ENCODE measurements around the gene KDM6A.
"Not testable (repeated sequence)": the region's sequence is repeated elsewhere in the genome, so short reads cannot be mapped to it uniquely, and the experiment has no call there.

The KDM6A gene

DNA sequence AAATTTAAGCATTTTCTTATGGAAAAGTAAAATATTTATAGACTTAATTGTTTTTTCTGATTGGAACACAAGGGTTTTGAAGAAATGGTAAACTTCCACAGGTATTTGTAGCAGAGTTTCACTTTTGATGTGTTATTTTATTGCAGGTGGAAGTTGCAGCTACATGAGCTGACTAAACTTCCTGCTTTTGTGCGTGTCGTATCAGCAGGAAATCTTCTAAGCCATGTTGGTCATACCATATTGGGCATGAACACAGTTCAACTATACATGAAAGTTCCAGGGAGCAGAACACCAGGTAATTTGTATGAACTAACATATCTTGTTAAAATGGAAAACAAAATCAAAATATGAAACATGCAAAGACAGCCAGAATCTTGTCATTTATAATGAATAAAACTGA lies 210.3 kb downstream of the KDM6A start:
- TF ChIP-seq, protein P1, sequence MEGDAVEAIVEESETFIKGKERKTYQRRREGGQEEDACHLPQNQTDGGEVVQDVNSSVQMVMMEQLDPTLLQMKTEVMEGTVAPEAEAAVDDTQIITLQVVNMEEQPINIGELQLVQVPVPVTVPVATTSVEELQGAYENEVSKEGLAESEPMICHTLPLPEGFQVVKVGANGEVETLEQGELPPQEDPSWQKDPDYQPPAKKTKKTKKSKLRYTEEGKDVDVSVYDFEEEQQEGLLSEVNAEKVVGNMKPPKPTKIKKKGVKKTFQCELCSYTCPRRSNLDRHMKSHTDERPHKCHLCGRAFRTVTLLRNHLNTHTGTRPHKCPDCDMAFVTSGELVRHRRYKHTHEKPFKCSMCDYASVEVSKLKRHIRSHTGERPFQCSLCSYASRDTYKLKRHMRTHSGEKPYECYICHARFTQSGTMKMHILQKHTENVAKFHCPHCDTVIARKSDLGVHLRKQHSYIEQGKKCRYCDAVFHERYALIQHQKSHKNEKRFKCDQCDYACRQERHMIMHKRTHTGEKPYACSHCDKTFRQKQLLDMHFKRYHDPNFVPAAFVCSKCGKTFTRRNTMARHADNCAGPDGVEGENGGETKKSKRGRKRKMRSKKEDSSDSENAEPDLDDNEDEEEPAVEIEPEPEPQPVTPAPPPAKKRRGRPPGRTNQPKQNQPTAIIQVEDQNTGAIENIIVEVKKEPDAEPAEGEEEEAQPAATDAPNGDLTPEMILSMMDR (conservative IDR thresholded peaks at IDR 0.05; ENCODE audit: low read depth, low read length), result no peak
- H3K4me3 ChIP-seq (ENCODE audit: low read depth, low read length), result no peak overlapping the region
- DNase-seq (ENCODE audit: low read depth), result no peak

DNA sequence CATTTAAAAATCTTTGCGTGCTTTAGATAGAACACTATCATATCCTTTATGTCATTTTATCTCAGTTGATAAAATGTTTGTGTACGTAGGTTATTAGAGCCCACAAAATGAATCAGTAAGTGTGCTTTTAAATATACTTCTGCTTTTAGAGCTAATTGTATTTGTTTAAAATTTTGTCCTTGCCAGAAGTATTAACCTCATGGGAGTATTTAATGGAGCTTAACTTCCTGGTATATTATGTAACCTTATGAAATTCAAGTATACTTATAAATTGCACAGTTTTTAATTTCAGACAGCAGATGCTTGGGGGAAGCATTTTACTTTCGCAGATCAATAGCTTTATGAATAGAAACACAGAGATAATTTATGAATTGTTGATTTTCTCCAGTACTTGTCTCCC lies 237.5 kb downstream of the KDM6A start:
- TF ChIP-seq, protein P1 (conservative IDR thresholded peaks at IDR 0.05; ENCODE audit: low read depth, low read length), result no peak
- no peak overlapping the region for H3K4me3 ChIP-seq (ENCODE audit: low read depth, low read length)
- DNase-seq (ENCODE audit: low read depth), result no peak

DNA sequence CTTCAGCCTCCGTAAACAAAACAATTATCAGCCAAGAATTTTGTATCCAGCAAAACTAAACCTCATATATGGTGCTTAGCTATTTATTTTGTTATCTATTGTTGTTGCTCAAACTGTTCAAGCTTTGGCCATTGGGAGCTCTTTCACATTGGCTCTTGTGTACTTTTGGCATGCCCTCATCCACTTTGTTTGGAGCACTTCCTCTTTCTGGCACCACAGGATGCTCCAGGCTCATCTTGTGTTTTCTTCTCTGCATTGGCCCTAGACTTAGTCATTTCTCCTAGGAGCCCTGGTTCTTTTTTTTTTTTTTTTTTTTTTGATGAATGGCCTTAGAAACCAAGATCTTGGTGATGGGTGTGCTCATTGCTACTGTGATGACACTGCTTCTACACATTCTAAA lies 253.2 kb downstream of the KDM6A start:
- no peak overlapping the region for H3K4me3 ChIP-seq (ENCODE audit: low read depth, low read length)
- TF ChIP-seq, protein P1 (conservative IDR thresholded peaks at IDR 0.05; ENCODE audit: low read depth, low read length), result no peak
- DNase-seq (ENCODE audit: low read depth), result peak; percentile 3

DNA sequence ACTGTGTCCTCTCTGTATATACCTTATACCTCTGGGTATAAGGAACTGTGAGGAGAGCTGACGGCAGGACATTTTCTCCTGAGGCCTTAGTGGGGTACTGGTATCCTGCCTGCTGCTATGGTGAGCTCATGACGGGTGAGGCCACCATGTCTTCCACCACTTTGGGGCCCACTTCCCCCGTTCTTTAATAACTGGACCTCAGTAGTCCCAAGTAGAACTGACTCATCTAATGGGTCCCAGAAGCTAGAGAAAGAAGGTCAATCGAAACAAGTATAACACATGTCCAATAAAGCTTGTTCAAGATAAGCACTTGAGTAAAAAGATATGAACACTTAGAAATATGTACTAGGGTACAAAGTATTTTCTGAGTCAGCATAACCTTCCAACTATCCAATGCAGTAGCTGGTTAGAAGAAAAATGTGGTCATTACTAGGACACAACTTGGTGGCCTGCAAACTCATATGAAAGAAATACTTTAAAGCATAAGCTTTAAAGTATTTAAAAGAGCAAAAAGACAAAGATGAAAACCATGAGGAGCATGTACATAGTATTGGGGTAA lies 256.0 kb downstream of the KDM6A start:
- no peak for DNase-seq (ENCODE audit: low read depth)
- H3K4me3 ChIP-seq (ENCODE audit: low read depth, low read length), result no peak overlapping the region
- TF ChIP-seq, protein P1 (conservative IDR thresholded peaks at IDR 0.05; ENCODE audit: low read depth, low read length), result no peak

DNA sequence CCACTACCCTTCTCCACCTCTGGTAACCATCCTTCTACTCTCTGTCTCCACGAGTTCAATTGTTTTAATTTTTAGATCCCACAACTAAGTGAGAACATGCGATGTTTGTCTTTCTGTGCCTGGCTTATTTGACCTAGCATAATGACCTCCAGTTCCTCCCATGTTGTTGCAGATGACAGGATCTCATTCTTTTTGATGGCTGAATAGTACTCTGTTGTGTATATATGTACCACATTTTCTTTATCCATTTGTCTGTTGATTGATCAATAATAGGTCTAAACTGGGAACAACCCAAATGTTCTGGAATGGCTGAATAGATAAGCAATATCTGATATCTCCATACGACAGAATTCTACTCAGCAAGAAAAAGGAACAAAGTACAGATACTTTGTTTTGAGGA lies 260.5 kb downstream of the KDM6A start:
- DNase-seq (ENCODE audit: low read depth), result no peak
- TF ChIP-seq, protein P1 (conservative IDR thresholded peaks at IDR 0.05; ENCODE audit: low read depth, low read length), result no peak

DNA sequence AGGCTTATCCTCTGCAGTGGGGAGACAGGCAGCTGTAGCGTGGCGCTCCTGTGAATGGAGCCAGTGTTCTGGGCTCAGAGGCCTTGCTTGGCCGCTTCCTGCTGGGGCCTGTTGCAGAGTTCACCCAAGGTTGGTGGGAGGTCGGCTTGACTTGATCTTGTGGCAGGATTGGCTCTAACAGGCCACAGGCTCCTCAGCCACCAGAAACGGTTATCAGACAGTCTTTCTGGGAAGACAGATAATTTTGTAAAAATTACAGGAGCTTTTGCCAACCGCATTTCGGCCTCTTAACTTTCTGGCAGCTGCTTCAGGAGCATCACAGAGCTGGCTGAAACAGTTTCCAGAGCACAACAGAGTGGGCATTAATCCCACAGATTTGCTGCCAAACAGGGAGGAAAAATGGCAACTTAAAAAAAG lies 261.3 kb downstream of the KDM6A start:
- DNase-seq (ENCODE audit: low read depth), result no peak
- TF ChIP-seq, protein P1 (conservative IDR thresholded peaks at IDR 0.05; ENCODE audit: low read depth, low read length), result no peak
- no peak overlapping the region for H3K4me3 ChIP-seq (ENCODE audit: low read depth, low read length)

More for the DNA sequence above, 260.5 kb downstream of the KDM6A start:
- no peak overlapping the region for H3K4me3 ChIP-seq (ENCODE audit: low read depth, low read length)

DNA sequence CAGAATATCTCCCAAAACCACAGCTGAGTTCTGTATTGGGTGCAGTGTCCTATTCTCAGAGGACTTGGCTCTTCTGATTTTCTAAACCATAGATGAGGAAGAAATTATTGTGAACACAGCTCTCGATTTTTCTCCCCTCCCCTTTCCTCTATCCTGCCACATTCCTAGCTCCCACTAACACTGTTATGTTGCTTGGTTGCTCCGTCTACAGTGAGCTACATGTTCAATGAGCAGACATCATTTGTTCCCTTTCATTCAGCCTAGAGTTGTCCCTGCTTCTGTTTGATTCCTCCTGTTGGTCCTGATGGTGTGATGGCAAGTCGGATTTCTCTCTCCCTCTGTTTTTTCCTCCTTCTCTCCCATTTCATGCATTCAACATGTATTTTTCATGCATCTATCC lies 261.8 kb downstream of the KDM6A start:
- H3K4me3 ChIP-seq (ENCODE audit: low read depth, low read length), result no peak overlapping the region
- DNase-seq (ENCODE audit: low read depth), result no peak
- TF ChIP-seq, protein P1 (conservative IDR thresholded peaks at IDR 0.05; ENCODE audit: low read depth, low read length), result no peak

DNA sequence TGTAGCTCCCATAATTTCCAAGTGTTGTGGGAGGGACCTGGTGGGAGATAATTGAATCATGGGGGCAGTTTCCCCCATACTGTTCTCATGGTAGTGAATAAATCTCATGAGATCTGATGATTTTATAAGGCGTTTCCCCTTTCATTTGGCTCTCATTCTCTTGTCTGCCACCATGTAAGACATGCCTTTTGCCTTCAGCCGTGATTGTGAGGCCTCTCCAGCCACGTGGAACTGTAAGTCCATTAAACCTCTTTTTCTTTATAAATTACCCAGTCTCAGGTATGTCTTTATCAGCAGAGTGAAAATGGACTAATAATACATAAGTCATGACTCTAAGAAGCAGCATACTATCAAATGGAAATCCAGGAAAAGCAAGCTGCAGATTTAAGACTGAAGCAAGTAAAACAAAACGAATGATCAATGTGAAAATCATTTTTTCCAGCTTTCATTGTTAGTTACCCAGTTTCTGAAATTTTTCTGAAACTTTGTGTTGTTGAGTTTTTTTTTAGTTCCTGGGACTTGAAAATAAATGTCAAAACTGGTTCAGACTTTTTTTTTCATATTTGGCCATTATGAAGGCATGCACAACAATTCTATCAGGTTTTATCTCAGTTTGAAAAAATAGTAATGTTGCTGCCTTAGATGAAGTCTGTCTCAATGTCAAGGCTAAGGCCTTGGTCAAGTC lies 262.5 kb downstream of the KDM6A start:
- DNase-seq (ENCODE audit: low read depth); H3K4me3 ChIP-seq (ENCODE audit: low read depth, low read length): not testable (repeated sequence)

All from choroid plexus epithelial cell (primary cell).